Ishikawa (cell line): Measurements from ENCODE around the gene ZNF469.

ENCODE experiments used
- CEBPB ChIP-seq: IDR thresholded peaks from 2 replicates; pipeline ENCODE4 v1.6.1; 2012
- EP300 ChIP-seq: IDR thresholded peaks from 2 replicates; pipeline ENCODE4 v1.6.1; 2012; ENCODE audit warnings: borderline replicate concordance
- RAD21 ChIP-seq: IDR thresholded peaks from 2 replicates; pipeline ENCODE4 v1.6.1; 2012; ENCODE audit warnings: low read depth

GRCh38 chr16:88378401-88378800, 4.4 kb upstream of the ZNF469 start:
- TF ChIP-seq EP300, result no peak
- no peak for TF ChIP-seq CEBPB
- TF ChIP-seq RAD21, result no peak
